HepG2 (cell line): ENCODE data around the gene NAV2. TPM values are rescaled to one million over a fixed set of nuclear protein-coding genes. Genes with fewer than 3 reads are reported as not detected.

Experiments used
- ATAC-seq: fragments of 200-7000 bp; cut with Tn5 transposase; 3 replicates; pipeline ENCODE4 v1.9.1; 2020; ENCODE audit warnings: mild to moderate bottlenecking, moderate library complexity
- BruUV-seq: library from RNA; stranded (reverse); fragments of 400-500 nt; replicated peaks from 2 replicates; lab custom pipeline; 2021; lab: Mats Ljungman, UMichigan
- CTCF ChIA-PET: fragments of 300-600 bp; formaldehyde crosslinking; extraction: SDS; loops from one replicate; lab custom pipeline; 2021; ENCODE audit warnings: low total read pairs, inconsistent platforms, low intra/inter-chr PET ratio; lab: Yijun Ruan, JAX
- POLR2A ChIA-PET: fragments of 350-600 bp; sonication (Branson Sonifier 250); formaldehyde crosslinking; loops from one replicate; lab custom pipeline; 2020; ENCODE audit warnings: antibody characterized with exemption, inconsistent platforms; lab: Yijun Ruan, JAX
- DNase-seq: peaks from one replicate; pipeline ENCODE4 v3.0.0-alpha.2; 2015; ENCODE audit warnings: low spot score
- FAIRE-seq: peaks from 3 replicates; lab custom pipeline; 2011; peaks lifted over from hg19 to GRCh38; lab: Jason Lieb, UNC
- H2AFZ ChIP-seq: one replicate; pipeline ENCODE4 v1.6.1; 2011; ENCODE audit warnings: low read length, inconsistent platforms
- H3K27ac ChIP-seq: fragments of 300-600 bp; 3 replicates; pipeline ENCODE4 v1.8.0; 2011; ENCODE audit warnings: mixed run types, mild to moderate bottlenecking, mixed read lengths, low read length, inconsistent platforms; ENCODE audit not compliant: insufficient read depth; ENCODE audit errors: extremely low read length
- H3K27me3 ChIP-seq, 2 experiments: fragments of 200-600 bp in 1 of 2; 2 replicates in 1 of 2; 3 replicates in 1 of 2; pipeline versions ENCODE4 v1.6.0 to v1.8.0; 2011; ENCODE audit warnings: low read length in 2 of 2, mild to moderate bottlenecking in 2 of 2, moderate library complexity in 2 of 2, inconsistent platforms in 1 of 2; ENCODE audit not compliant: insufficient read depth in 2 of 2, control insufficient read depth in 1 of 2
- H3K36me3 ChIP-seq, 2 experiments: fragments of 200-600 bp in 1 of 2; replicated peaks in 1 of 2; 2 replicates in 1 of 2; 3 replicates in 1 of 2; pipeline versions ENCODE4 v1.5.1 to v1.8.0; 2011; ENCODE audit warnings: low read length in 2 of 2, inconsistent platforms in 1 of 2; ENCODE audit not compliant: insufficient read depth in 2 of 2, control insufficient read depth in 1 of 2
- H3K4me1 ChIP-seq: 2 replicates; pipeline ENCODE4 v1.5.1; 2012; ENCODE audit warnings: low read length, inconsistent platforms; ENCODE audit not compliant: insufficient read depth
- H3K4me2 ChIP-seq: 2 replicates; pipeline ENCODE4 v1.6.0; 2011; ENCODE audit warnings: low read depth, low read length, inconsistent platforms
- H3K4me3 ChIP-seq, 3 experiments: fragments of 200-600 bp in 1 of 3; sonication (generic), shearing (Covaris generic) in 1 of 3; replicated peaks in 1 of 3; 2 replicates each; pipeline ENCODE4 v1.5.1; 2011 to 2016; ENCODE audit warnings: low read length in 3 of 3, inconsistent platforms in 2 of 3, low read depth in 2 of 3, mild to moderate bottlenecking in 2 of 3, control low read depth in 1 of 3, mixed read lengths in 1 of 3; ENCODE audit not compliant: insufficient read depth in 1 of 3
- H3K79me2 ChIP-seq: one replicate; pipeline ENCODE4 v1.6.1; 2011; ENCODE audit warnings: low read length, inconsistent platforms; ENCODE audit not compliant: insufficient read depth
- H3K9ac ChIP-seq: 2 replicates; pipeline ENCODE4 v1.6.0; 2011; ENCODE audit warnings: mild to moderate bottlenecking, low read depth, low read length, inconsistent platforms; ENCODE audit not compliant: insufficient read depth
- H3K9me3 ChIP-seq: 2 replicates; pipeline ENCODE4 v1.5.1; 2012; ENCODE audit warnings: mild to moderate bottlenecking, low read length
- H4K20me1 ChIP-seq: 2 replicates; pipeline ENCODE4 v1.6.0; 2011; ENCODE audit warnings: inconsistent platforms, mild to moderate bottlenecking, low read length, moderate library complexity; ENCODE audit not compliant: insufficient read depth
- HNRNPL ChIP-seq: fragments of 200-400 bp; formaldehyde crosslinking; IDR thresholded peaks from 2 replicates; pipeline ENCODE4 v1.6.1; 2017; ENCODE audit warnings: mild to moderate bottlenecking, low read depth, low read length
- MEIS2 ChIP-seq: sonication (generic); formaldehyde crosslinking; IDR thresholded peaks from 2 replicates; pipeline ENCODE4 v1.9.0; 2021; ENCODE audit warnings: mild to moderate bottlenecking, missing genetic modification reagents
- NR2F2 ChIP-seq: IDR thresholded peaks from 2 replicates; pipeline ENCODE4 v1.6.1; 2012; ENCODE audit warnings: low read depth, inconsistent platforms, borderline replicate concordance
- ZNF124 ChIP-seq: sonication (generic); formaldehyde crosslinking; IDR thresholded peaks from 2 replicates; pipeline ENCODE4 v1.4.0; 2020; ENCODE audit warnings: missing genetic modification reagents
- ZNF629 ChIP-seq: sonication (generic); formaldehyde crosslinking; conservative IDR thresholded peaks from 2 replicates; pipeline ENCODE4 v1.5.0; 2020; ENCODE audit warnings: missing genetic modification reagents
- WGBS: methylation state at CpG from one replicate; pipeline ENCODE4 v1.1.6; 2017; ENCODE audit warnings: low lambda C conversion rate; 5-methylcytosine and 5-hydroxymethylcytosine counted together
- in situ Hi-C: cut with HindIII; loops from 2 replicates; pipeline ENCODE4 v1.10.0; 2017; ENCODE audit warnings: low pct_unique_long_range_greater_than_20kb; ENCODE audit not compliant: extremely low pct_ligation_motif_present
- intact Hi-C: fragments of 100-400 bp; cut with micrococcal nuclease; formaldehyde crosslinking; loops from one replicate; pipeline ENCODE4 v1.10.0; 2022; ENCODE audit not compliant: unreplicated experiment
- polyA plus RNA-seq, 8 experiments: library from polyadenylated mRNA; depleted of rRNA in 3 of 8; stranded (reverse) in 7 of 8; unstranded in 1 of 8; fragments of >200 nt; fragmentation: Illumina TruSeq in 4 of 8; extraction: Trizol in 4 of 8; gene quantifications; 2 replicates each; pipeline versions ENCODE4 v1.2.1 to v1.2.3, GENCODE V29; 2011 to 2016; ENCODE audit warnings: low read depth in 4 of 8, missing spikeins in 1 of 8, mixed read lengths in 1 of 8; ENCODE audit not compliant: insufficient read depth in 1 of 8
- total RNA-seq, 5 experiments: library from RNA; depleted of rRNA; stranded (reverse); fragments of >200 nt; fragmentation: Illumina TruSeq; extraction: Trizol; gene quantifications; 2 replicates each; pipeline ENCODE4 v1.2.3, GENCODE V29; 2016; ENCODE audit warnings: low read depth in 1 of 5
- TF ChIP-seq, protein P1 (sequence below), 2 experiments: fragments of 450-650 bp in 1 of 2; sonication (generic) in 1 of 2; formaldehyde crosslinking in 1 of 2; IDR thresholded peaks; 2 replicates each; pipeline versions ENCODE4 v1.6.1 to v1.8.0; 2016 to 2022; ENCODE audit warnings: antibody characterized with exemption in 1 of 2, mild to moderate bottlenecking in 1 of 2, missing genetic modification reagents in 1 of 2
- TF ChIP-seq, protein P2 (sequence below): IDR thresholded peaks from 2 replicates; pipeline ENCODE4 v1.6.1; 2012; ENCODE audit warnings: low read length, improper control_type of control experiment

NAV2 gene
- total and polyA plus RNA-seq, 2 of the 13 experiments (the other 11 are each of a cell fraction or from before 2014, with no cell fraction given): 9.3 to 34.6 TPM

DNA sequence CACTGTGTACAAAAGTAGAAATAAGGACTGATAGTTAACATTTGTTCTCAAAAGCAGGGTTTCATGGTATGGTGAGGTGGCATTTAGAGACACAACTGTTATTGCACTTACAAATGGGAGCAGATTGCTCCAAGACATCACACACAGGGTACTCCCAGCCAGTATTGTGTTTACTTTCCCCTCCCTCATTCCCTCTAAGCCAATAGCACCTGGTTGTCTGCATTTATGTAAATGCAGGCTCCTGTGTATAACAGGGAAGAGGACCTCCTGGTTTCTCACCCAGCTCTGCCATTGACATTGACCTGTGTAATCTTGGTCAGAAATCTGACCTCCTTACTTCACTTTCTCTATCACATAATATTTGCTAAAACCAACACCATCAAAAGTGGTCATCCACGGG lies 154.4 kb downstream of the NAV2 start:
- H3K4me3 ChIP-seq: no peak overlapping the region
- no peaks in the 10 kb centered on the region for H3K79me2 ChIP-seq
- H3K9me3 ChIP-seq: no peaks in the 10 kb centered on the region
- FAIRE-seq: no peak
- intact Hi-C loops (no loop called here), in situ Hi-C loops (no loop called here)
- peaks cover 0 to 17% of the 10 kb centered on the region in 2 experiments; a peak in 2 of 5 replicates for H3K27me3 ChIP-seq
- H3K9ac ChIP-seq: no peak overlapping the region
- BruUV-seq: no TSS peak
- no peak overlapping the region for H2AFZ ChIP-seq
- 0% methylated on average over 1 of the region's 1 CpG for WGBS
- CTCF ChIA-PET: no interaction called here
- H3K4me2 ChIP-seq: no peak overlapping the region
- no peaks in the 10 kb centered on the region for H4K20me1 ChIP-seq
- no peak overlapping the region for H3K27ac ChIP-seq
- no peak for ATAC-seq
- POLR2A ChIA-PET: no interaction called here
- H3K36me3 ChIP-seq: no peaks in the 10 kb centered on the region
- DNase-seq: no peak
- peaks cover 10% of the 10 kb centered on the region for H3K4me1 ChIP-seq
- TF ChIP-seq, protein P1, sequence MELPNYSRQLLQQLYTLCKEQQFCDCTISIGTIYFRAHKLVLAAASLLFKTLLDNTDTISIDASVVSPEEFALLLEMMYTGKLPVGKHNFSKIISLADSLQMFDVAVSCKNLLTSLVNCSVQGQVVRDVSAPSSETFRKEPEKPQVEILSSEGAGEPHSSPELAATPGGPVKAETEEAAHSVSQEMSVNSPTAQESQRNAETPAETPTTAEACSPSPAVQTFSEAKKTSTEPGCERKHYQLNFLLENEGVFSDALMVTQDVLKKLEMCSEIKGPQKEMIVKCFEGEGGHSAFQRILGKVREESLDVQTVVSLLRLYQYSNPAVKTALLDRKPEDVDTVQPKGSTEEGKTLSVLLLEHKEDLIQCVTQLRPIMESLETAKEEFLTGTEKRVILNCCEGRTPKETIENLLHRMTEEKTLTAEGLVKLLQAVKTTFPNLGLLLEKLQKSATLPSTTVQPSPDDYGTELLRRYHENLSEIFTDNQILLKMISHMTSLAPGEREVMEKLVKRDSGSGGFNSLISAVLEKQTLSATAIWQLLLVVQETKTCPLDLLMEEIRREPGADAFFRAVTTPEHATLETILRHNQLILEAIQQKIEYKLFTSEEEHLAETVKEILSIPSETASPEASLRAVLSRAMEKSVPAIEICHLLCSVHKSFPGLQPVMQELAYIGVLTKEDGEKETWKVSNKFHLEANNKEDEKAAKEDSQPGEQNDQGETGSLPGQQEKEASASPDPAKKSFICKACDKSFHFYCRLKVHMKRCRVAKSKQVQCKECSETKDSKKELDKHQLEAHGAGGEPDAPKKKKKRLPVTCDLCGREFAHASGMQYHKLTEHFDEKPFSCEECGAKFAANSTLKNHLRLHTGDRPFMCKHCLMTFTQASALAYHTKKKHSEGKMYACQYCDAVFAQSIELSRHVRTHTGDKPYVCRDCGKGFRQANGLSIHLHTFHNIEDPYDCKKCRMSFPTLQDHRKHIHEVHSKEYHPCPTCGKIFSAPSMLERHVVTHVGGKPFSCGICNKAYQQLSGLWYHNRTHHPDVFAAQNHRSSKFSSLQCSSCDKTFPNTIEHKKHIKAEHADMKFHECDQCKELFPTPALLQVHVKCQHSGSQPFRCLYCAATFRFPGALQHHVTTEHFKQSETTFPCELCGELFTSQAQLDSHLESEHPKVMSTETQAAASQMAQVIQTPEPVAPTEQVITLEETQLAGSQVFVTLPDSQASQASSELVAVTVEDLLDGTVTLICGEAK (IDR thresholded peaks at IDR 0.05): no peak
- TF ChIP-seq, protein P1 (CRISPR knock-in tag; IDR thresholded peaks at IDR 0.05): no peak
- TF ChIP-seq ZNF629 (CRISPR knock-in tag) (no peak), HNRNPL (no peak), NR2F2 (no peak), ZNF124 (CRISPR knock-in tag) (no peak), MEIS2 (CRISPR knock-in tag) (no peak)
- TF ChIP-seq, protein P2, sequence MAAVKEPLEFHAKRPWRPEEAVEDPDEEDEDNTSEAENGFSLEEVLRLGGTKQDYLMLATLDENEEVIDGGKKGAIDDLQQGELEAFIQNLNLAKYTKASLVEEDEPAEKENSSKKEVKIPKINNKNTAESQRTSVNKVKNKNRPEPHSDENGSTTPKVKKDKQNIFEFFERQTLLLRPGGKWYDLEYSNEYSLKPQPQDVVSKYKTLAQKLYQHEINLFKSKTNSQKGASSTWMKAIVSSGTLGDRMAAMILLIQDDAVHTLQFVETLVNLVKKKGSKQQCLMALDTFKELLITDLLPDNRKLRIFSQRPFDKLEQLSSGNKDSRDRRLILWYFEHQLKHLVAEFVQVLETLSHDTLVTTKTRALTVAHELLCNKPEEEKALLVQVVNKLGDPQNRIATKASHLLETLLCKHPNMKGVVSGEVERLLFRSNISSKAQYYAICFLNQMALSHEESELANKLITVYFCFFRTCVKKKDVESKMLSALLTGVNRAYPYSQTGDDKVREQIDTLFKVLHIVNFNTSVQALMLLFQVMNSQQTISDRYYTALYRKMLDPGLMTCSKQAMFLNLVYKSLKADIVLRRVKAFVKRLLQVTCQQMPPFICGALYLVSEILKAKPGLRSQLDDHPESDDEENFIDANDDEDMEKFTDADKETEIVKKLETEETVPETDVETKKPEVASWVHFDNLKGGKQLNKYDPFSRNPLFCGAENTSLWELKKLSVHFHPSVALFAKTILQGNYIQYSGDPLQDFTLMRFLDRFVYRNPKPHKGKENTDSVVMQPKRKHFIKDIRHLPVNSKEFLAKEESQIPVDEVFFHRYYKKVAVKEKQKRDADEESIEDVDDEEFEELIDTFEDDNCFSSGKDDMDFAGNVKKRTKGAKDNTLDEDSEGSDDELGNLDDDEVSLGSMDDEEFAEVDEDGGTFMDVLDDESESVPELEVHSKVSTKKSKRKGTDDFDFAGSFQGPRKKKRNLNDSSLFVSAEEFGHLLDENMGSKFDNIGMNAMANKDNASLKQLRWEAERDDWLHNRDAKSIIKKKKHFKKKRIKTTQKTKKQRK: no peak
